ENCODE measurements around the gene IRAK1.

DNA sequence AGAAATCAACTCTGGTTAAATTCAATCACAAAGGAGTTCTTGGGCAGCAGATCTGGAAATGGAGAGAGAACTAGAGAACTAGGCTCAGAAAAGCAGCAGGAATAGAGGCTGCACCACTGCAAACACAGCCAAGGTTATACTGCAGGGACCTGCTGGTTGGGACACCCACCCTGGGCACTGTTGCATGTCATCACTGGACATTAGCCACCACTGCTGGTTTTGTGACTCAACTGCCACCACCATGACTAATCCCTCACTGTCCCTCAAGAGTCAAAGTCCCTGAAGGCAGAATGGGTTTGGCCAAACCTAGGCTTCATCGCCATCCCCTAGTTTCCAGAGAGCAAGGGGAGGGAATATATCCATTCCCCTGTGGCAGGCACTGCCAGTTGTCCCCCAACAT, 38.1 kb upstream of the IRAK1 start:
- no peak for TF ChIP-seq BRD4 (IDR thresholded peaks at IDR 0.05)
- TF ChIP-seq SIN3A (IDR thresholded peaks at IDR 0.05; ENCODE audit: borderline replicate concordance in 2 of 2, control insufficient read depth in 1 of 2, low read depth in 2 of 2, low read length in 2 of 2) = no peak
- TF ChIP-seq, protein P1, sequence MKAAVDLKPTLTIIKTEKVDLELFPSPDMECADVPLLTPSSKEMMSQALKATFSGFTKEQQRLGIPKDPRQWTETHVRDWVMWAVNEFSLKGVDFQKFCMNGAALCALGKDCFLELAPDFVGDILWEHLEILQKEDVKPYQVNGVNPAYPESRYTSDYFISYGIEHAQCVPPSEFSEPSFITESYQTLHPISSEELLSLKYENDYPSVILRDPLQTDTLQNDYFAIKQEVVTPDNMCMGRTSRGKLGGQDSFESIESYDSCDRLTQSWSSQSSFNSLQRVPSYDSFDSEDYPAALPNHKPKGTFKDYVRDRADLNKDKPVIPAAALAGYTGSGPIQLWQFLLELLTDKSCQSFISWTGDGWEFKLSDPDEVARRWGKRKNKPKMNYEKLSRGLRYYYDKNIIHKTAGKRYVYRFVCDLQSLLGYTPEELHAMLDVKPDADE (conservative IDR thresholded peaks at IDR 0.05; ENCODE audit: control insufficient read depth, low read depth, low read length) = no peak
- no peak for TF ChIP-seq FOXM1 (IDR thresholded peaks at IDR 0.05; ENCODE audit: low read depth)
- TF ChIP-seq FOXM1 (CRISPR knock-in tag; IDR thresholded peaks at IDR 0.05; ENCODE audit: low read depth) = no peak
